CD8-positive, alpha-beta memory T cell (primary cell): Measurements from ENCODE around the gene PTRH2. TPM values are rescaled to one million over a fixed set of nuclear protein-coding genes. Genes with fewer than 3 reads are reported as not detected.
"Not testable (repeated sequence)": the region's sequence is repeated elsewhere in the genome, so short reads cannot be mapped to it uniquely, and the experiment has no call there.

Experiments used
- CTCF ChIA-PET: fragments of 350-600 bp; sonication (Branson Sonifier 250); formaldehyde crosslinking; loops from one replicate; lab custom pipeline; 2021; ENCODE audit warnings: antibody characterized with exemption; lab: Charles Lee
- POLR2A ChIA-PET: fragments of 350-600 bp; sonication (Branson Sonifier 250); formaldehyde crosslinking; loops from one replicate; lab custom pipeline; 2021; ENCODE audit warnings: antibody characterized with exemption; lab: Charles Lee
- DNase-seq, 5 donors: peaks; one replicate each; pipeline versions ENCODE4 v3.0.0 to v3.0.0-alpha.2; 2020 to 2022; ENCODE audit warnings: mixed read lengths in 1 of 5
- H3K27ac ChIP-seq: one replicate; pipeline ENCODE4 v1.7.0; 2013; ENCODE audit warnings: low read depth, mild to moderate bottlenecking, low read length, moderate library complexity
- H3K27me3 ChIP-seq: 2 replicates; pipeline ENCODE4 v1.7.0; 2013; ENCODE audit warnings: low read length, mild to moderate bottlenecking; ENCODE audit not compliant: insufficient read depth, poor library complexity, severe bottlenecking
- H3K36me3 ChIP-seq: 2 replicates; pipeline ENCODE4 v1.7.0; 2013; ENCODE audit warnings: mild to moderate bottlenecking, low read length, moderate library complexity; ENCODE audit not compliant: insufficient read depth
- H3K4me1 ChIP-seq: 2 replicates; pipeline ENCODE4 v1.7.0; 2013; ENCODE audit warnings: mild to moderate bottlenecking, low read length, moderate library complexity; ENCODE audit not compliant: insufficient read depth
- H3K4me3 ChIP-seq: 2 replicates; pipeline ENCODE4 v1.7.0; 2013; ENCODE audit warnings: mild to moderate bottlenecking, low read length
- H3K9me3 ChIP-seq: 2 replicates; pipeline ENCODE4 v1.7.0; 2013; ENCODE audit warnings: mild to moderate bottlenecking, low read length
- H3K27ac Mint-ChIP-seq, 8 donors: one replicate each; pipeline ENCODE4 v1.8.0; 2020 to 2021; ENCODE audit warnings: mixed read lengths in 8 of 8, mild to moderate bottlenecking in 6 of 8, inconsistent platforms in 3 of 8, moderate library complexity in 3 of 8
- H3K27me3 Mint-ChIP-seq, 2 donors: one replicate each; pipeline ENCODE4 v1.8.0; 2020 to 2021; ENCODE audit warnings: mixed read lengths in 2 of 2, mild to moderate bottlenecking in 1 of 2, moderate library complexity in 1 of 2
- H3K36me3 Mint-ChIP-seq, 3 donors: one replicate each; pipeline ENCODE4 v1.8.0; 2020 to 2021; ENCODE audit warnings: mixed read lengths in 3 of 3, inconsistent platforms in 1 of 3, mild to moderate bottlenecking in 1 of 3
- H3K4me1 Mint-ChIP-seq, 3 donors: one replicate each; pipeline ENCODE4 v1.8.0; 2020 to 2021; ENCODE audit warnings: mixed read lengths in 3 of 3, inconsistent platforms in 1 of 3, mild to moderate bottlenecking in 1 of 3
- H3K4me3 Mint-ChIP-seq, 7 donors: one replicate each; pipeline ENCODE4 v1.8.0; 2020 to 2021; ENCODE audit warnings: mixed read lengths in 7 of 7, mild to moderate bottlenecking in 6 of 7, moderate library complexity in 4 of 7, inconsistent platforms in 2 of 7
- H3K9me3 Mint-ChIP-seq, 5 donors: one replicate each; pipeline ENCODE4 v1.8.0; 2020 to 2022; ENCODE audit warnings: mixed read lengths in 5 of 5, mild to moderate bottlenecking in 3 of 5, moderate library complexity in 2 of 5, inconsistent platforms in 1 of 5
- polyA plus RNA-seq: library from polyadenylated mRNA; unstranded; fragments of 300-500 nt; fragmentation: Illumina TruSeq; gene quantifications from one replicate; pipeline ENCODE4 v1.2.3, GENCODE V29; 2021
- total RNA-seq, 2 experiments: library from RNA; stranded (reverse); gene quantifications; one replicate each; pipeline ENCODE4 v1.2.3, GENCODE V29; 2021

PTRH2 gene
- total and polyA plus RNA-seq, 3 experiments from 2014 or later = 15.9 to 43.6 (median 38.5) TPM

DNA sequence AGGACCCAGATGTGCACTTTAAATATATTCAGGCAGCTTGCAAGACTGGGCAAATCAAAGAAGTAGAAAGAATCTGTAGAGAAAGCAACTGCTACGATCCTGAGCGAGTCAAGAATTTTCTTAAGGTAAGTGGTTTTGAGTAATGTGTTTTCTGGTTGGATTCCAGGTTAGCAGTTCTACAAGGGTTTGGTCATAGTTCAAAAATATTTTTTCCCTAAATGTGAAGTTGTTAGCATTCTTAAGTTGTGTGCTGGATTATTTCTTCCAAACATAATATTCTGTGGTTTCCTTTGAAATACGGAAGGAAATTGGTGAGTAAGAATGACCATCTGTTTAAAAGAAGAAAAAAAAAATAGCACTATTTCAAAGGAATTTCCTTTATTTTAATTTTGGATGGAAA lies 38.4 kb downstream of the PTRH2 start:
- POLR2A ChIA-PET = no interaction called here
- no peaks in the 10 kb centered on the region for H3K4me1 ChIP-seq
- CTCF ChIA-PET = interaction anchor here (2.0 kb wide), 1 partner anchor 8 kb away, joined by 4 read pairs; no protein-coding TSS in a partner anchor
- H3K9me3 Mint-ChIP-seq = no peaks in the 10 kb centered on the region
- H3K27ac ChIP-seq = no peak overlapping the region
- no peak for DNase-seq
- peaks cover 58% of the 10 kb centered on the region for H3K36me3 ChIP-seq
- H3K27me3 Mint-ChIP-seq = no peaks in the 10 kb centered on the region
- H3K4me3 Mint-ChIP-seq = no peak overlapping the region
- H3K4me3 ChIP-seq = no peak overlapping the region
- H3K27ac Mint-ChIP-seq = peak overlapping the region in 2 of 8 donors; percentile 3 to 56
- peaks cover 8 to 25% (median 13%) of the 10 kb centered on the region in 3 donors for H3K4me1 Mint-ChIP-seq
- H3K9me3 ChIP-seq = no peaks in the 10 kb centered on the region
- peaks cover 0 to 88% (median 4%) of the 10 kb centered on the region in 3 donors for H3K36me3 Mint-ChIP-seq
- no peaks in the 10 kb centered on the region for H3K27me3 ChIP-seq

DNA sequence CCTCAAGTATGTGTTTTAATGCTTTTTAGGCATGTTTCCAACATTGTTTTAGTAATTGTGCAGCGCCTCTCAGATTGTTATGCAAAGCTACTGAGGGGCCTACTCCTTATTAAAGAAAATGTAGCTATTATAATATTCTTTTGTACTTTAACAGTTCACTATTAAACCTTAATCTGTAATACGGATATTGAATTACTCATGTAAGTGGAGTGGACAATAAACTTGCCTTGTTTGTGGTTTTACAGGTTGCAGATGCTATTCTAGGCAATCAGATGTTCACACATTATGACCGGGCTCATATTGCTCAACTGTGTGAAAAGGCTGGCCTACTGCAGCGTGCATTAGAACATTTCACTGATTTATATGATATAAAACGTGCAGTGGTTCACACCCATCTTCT lies 41.0 kb downstream of the PTRH2 start:
- Histone ChIP-seq H3K27ac (no peak overlapping the region), H3K9me3 (no peaks in the 10 kb centered on the region), H3K36me3 (peaks cover 60% of the 10 kb centered on the region), H3K4me1 (no peaks in the 10 kb centered on the region), H3K27me3 (no peaks in the 10 kb centered on the region), H3K4me3 (no peak overlapping the region)
- no peak overlapping the region for H3K4me3 Mint-ChIP-seq
- POLR2A ChIA-PET = no interaction called here
- H3K9me3 Mint-ChIP-seq = no peaks in the 10 kb centered on the region
- H3K4me1 Mint-ChIP-seq = peaks cover 6 to 20% (median 7%) of the 10 kb centered on the region in 3 donors
- H3K27me3 Mint-ChIP-seq = no peaks in the 10 kb centered on the region
- CTCF ChIA-PET = no interaction called here
- H3K36me3 Mint-ChIP-seq = peaks cover 2 to 95% (median 8%) of the 10 kb centered on the region in 3 donors
- DNase-seq = no peak
- no peak overlapping the region for H3K27ac Mint-ChIP-seq

DNA sequence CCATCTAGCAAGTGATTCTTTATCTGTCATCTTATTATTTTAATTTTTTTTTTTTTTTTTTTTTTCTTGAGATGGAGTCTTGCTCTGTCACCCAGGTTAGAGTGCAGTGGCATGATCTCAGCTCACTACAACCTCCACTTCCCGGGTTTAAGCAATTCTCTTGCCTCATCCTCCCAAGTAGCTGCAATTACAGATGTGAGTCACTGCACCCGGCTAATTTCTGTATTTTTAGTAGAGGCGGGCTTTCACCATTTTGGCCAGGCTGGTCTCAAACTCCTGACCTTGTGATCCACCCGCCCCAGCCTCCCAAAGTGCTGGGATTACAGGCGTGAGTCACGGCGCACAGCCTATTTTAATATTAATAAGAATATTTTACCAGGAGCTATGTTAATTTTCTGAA lies 50.6 kb downstream of the PTRH2 start:
- H3K27me3 ChIP-seq, H3K4me3 ChIP-seq, H3K27ac Mint-ChIP-seq, H3K4me3 Mint-ChIP-seq, H3K9me3 ChIP-seq, H3K27me3 Mint-ChIP-seq, H3K27ac ChIP-seq, H3K9me3 Mint-ChIP-seq, POLR2A ChIA-PET, H3K4me1 ChIP-seq, DNase-seq: not testable (repeated sequence)
- peaks cover 38% of the 10 kb centered on the region for H3K36me3 ChIP-seq
- CTCF ChIA-PET = interaction anchor here (0.7 to 1.1 kb wide), 2 partner anchors 17 to 45 kb away, joined by 3 read pairs; no protein-coding TSS in a partner anchor
- H3K4me1 Mint-ChIP-seq = peaks cover 10 to 15% (median 12%) of the 10 kb centered on the region in 3 donors
- H3K36me3 Mint-ChIP-seq = peaks cover 16 to 82% (median 21%) of the 10 kb centered on the region in 3 donors

DNA sequence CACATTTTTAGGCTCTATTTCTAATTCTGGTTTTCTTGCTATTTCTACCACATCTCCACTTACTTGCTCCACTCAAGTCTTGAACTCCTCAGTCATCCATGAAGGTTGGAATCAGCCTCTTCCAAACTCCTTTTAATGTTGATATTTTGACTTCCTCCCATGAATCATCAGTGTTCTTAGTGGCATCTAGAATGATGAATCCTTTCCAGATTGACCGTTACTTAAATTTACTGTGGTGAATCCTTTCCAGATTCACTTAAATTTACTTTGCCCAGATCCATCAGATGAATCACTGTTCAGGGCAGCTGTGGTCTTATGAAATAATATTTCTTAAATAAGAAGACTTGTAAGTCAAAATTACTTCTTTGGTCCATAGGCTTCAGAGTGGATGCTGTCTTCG lies 55.1 kb downstream of the PTRH2 start:
- ChIA-PET POLR2A (no interaction called here), CTCF (no interaction called here)
- no peaks in the 10 kb centered on the region for H3K9me3 ChIP-seq
- Mint-ChIP-seq H3K9me3 (no peaks in the 10 kb centered on the region), H3K27ac (peak overlapping the region in 2 of 8 donors; percentile 1 to 78), H3K27me3 (no peaks in the 10 kb centered on the region), H3K4me3 (peak overlapping the region in 1 of 7 donors; percentile 6), H3K36me3 (peaks cover 17 to 85% (median 17%) of the 10 kb centered on the region in 3 donors), H3K4me1 (peaks cover 40 to 43% (median 40%) of the 10 kb centered on the region in 3 donors)
- no peak overlapping the region for H3K4me3 ChIP-seq
- H3K27ac ChIP-seq = no peak overlapping the region
- H3K27me3 ChIP-seq = no peaks in the 10 kb centered on the region
- DNase-seq = no peak
- H3K4me1 ChIP-seq = peaks cover 7% of the 10 kb centered on the region
- peaks cover 42% of the 10 kb centered on the region for H3K36me3 ChIP-seq

DNA sequence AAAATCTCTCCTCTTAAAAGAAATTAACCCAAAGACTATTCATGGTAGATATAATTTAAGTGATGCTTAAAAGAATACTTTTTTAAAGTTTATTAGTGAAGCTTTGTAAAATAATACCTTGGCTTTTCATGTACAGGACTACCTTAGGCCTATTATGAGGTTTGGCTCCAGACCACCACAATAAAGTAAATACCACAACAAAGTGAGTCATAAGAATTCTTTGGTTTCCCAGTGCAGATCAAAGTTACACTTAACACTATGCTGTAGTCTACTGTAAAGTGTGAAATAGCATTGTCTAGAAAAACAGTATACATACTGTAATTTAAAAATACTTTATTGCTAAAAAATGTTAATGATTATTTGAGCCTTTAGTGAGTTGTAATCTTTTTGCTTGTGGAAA lies 55.9 kb downstream of the PTRH2 start:
- peaks cover 38% of the 10 kb centered on the region for H3K36me3 ChIP-seq
- POLR2A ChIA-PET = no interaction called here
- H3K4me3 ChIP-seq = no peak overlapping the region
- peaks cover 45 to 50% (median 46%) of the 10 kb centered on the region in 3 donors for H3K4me1 Mint-ChIP-seq
- H3K27ac ChIP-seq = no peak overlapping the region
- DNase-seq = peak in 2 of 5 donors; percentile 24 to 47
- peak overlapping the region in 4 of 8 donors; percentile 9 to 46 (median 30) for H3K27ac Mint-ChIP-seq
- CTCF ChIA-PET = no interaction called here
- H3K4me1 ChIP-seq = peaks cover 7% of the 10 kb centered on the region
- peaks cover 17 to 87% (median 21%) of the 10 kb centered on the region in 3 donors for H3K36me3 Mint-ChIP-seq
- no peaks in the 10 kb centered on the region for H3K9me3 Mint-ChIP-seq
- H3K27me3 ChIP-seq = no peaks in the 10 kb centered on the region
- no peak overlapping the region for H3K4me3 Mint-ChIP-seq
- no peaks in the 10 kb centered on the region for H3K27me3 Mint-ChIP-seq
- H3K9me3 ChIP-seq = no peaks in the 10 kb centered on the region

DNA sequence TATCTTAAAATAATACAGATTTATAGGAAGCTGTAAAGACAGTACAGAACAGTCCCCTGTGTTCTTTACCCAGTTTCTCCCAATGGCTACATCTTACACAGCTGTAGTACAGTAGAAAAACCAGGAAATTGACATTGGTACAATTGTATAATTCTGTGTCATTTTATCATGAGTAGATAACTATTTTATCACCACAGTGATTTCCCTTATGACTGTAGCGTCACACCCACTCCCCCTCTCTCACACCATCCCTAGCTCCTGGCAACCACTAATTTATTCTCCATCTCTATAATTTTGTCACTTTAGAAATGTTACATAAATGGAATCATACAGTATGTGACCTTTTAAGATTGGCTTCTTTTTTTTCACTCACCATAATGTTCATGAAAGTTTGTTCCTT lies 56.6 kb downstream of the PTRH2 start:
- CTCF ChIA-PET = interaction anchor here (0.7 kb wide), 1 partner anchor 39 kb away, joined by 4 read pairs; no protein-coding TSS in a partner anchor
- Mint-ChIP-seq H3K4me1 (peaks cover 45 to 50% (median 46%) of the 10 kb centered on the region in 3 donors), H3K36me3 (peaks cover 17 to 88% (median 21%) of the 10 kb centered on the region in 3 donors), H3K27me3 (no peaks in the 10 kb centered on the region), H3K9me3 (no peaks in the 10 kb centered on the region), H3K4me3 (no peak overlapping the region), H3K27ac (peak overlapping the region in 2 of 8 donors; percentile 4 to 32)
- Histone ChIP-seq H3K36me3 (peaks cover 38% of the 10 kb centered on the region), H3K4me1 (peaks cover 7% of the 10 kb centered on the region), H3K9me3 (no peaks in the 10 kb centered on the region), H3K27me3 (no peaks in the 10 kb centered on the region), H3K4me3 (no peak overlapping the region), H3K27ac (no peak overlapping the region)
- POLR2A ChIA-PET = no interaction called here
- no peak for DNase-seq

DNA sequence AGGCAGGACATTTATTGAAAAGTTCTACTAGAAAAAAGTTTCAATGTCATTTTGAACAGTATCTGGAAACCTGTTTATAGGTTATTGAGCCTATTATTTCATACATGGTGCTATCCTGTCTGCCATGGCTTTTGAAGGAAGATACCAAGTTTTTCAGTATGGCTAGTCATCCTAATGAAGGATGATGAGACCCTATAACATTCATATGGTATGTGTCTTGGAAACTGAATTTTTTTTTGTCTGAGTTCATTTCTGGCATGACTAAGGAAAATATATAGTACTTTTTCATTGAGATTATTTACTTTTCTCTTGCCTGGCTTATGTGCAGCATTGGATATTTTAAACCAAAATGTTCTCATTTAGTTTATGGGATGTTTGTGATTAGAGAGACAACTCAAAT lies 57.3 kb downstream of the PTRH2 start:
- H3K36me3 ChIP-seq = peaks cover 32% of the 10 kb centered on the region
- peaks cover 11 to 86% (median 18%) of the 10 kb centered on the region in 3 donors for H3K36me3 Mint-ChIP-seq
- CTCF ChIA-PET = no interaction called here

More for the DNA sequence above, 57.3 kb downstream of the PTRH2 start:
- Histone ChIP-seq H3K9me3 (no peaks in the 10 kb centered on the region), H3K27ac (no peak overlapping the region), H3K4me3 (no peak overlapping the region), H3K27me3 (no peaks in the 10 kb centered on the region), H3K4me1 (peaks cover 7% of the 10 kb centered on the region)
- H3K27ac Mint-ChIP-seq = peak overlapping the region in 2 of 8 donors; percentile 25 to 27
- no peaks in the 10 kb centered on the region for H3K27me3 Mint-ChIP-seq
- POLR2A ChIA-PET = no interaction called here
- no peak overlapping the region for H3K4me3 Mint-ChIP-seq
- no peaks in the 10 kb centered on the region for H3K9me3 Mint-ChIP-seq
- peaks cover 43 to 50% (median 50%) of the 10 kb centered on the region in 3 donors for H3K4me1 Mint-ChIP-seq
- DNase-seq = no peak
